Fibroblast of lung (primary cell): Measurements from ENCODE around the gene ZFPL1. TPM values are rescaled to one million over a fixed set of nuclear protein-coding genes. Genes with fewer than 3 reads are reported as not detected.
A peak's percentile ranks its signal among the peaks of the same experiment; 100 is the strongest.

Source experiments
- DNase-seq, 2 donors: peaks; one replicate each; pipeline versions ENCODE4 v3.0.0 to v3.0.0-alpha.2; 2010; ENCODE audit warnings: low read depth in 2 of 2
- H2AFZ ChIP-seq: 2 replicates; pipeline ENCODE4 v1.5.1; 2012; ENCODE audit warnings: low read length, control low read depth, inconsistent platforms
- H3K27ac ChIP-seq: 2 replicates; pipeline ENCODE4 v1.5.1; 2011; ENCODE audit warnings: low read length, control low read depth; ENCODE audit not compliant: insufficient read depth
- H3K27me3 ChIP-seq: 2 replicates; pipeline ENCODE4 v1.5.1; 2011; ENCODE audit warnings: mild to moderate bottlenecking, low read length; ENCODE audit not compliant: control insufficient read depth, insufficient read depth
- H3K36me3 ChIP-seq: 2 replicates; pipeline ENCODE4 v1.5.1; 2011; ENCODE audit warnings: low read length; ENCODE audit not compliant: control insufficient read depth, insufficient read depth
- H3K4me1 ChIP-seq: 2 replicates; pipeline ENCODE4 v1.5.1; 2011; ENCODE audit warnings: low read length; ENCODE audit not compliant: control insufficient read depth, insufficient read depth; ENCODE audit errors: extremely low read depth
- H3K4me2 ChIP-seq: 2 replicates; pipeline ENCODE4 v1.5.1; 2011; ENCODE audit warnings: low read length, control low read depth; ENCODE audit not compliant: insufficient read depth; ENCODE audit errors: extremely low read depth
- H3K4me3 ChIP-seq, 4 experiments: fragments of 200-600 bp in 1 of 4; sonication (generic) in 1 of 4; replicated peaks in 1 of 4; 2 replicates each; pipeline ENCODE4 v1.5.1; 2011 to 2016; ENCODE audit warnings: low read length in 4 of 4, low read depth in 3 of 4, mild to moderate bottlenecking in 3 of 4, control low read depth in 2 of 4, inconsistent platforms in 1 of 4, mixed read lengths in 1 of 4; ENCODE audit not compliant: insufficient read depth in 1 of 4; ENCODE audit errors: control extremely low read depth in 1 of 4
- H3K79me2 ChIP-seq: 2 replicates; pipeline ENCODE4 v1.5.1; 2012; ENCODE audit warnings: mild to moderate bottlenecking, low read length, inconsistent platforms; ENCODE audit not compliant: control insufficient read depth, insufficient read depth
- H3K9ac ChIP-seq: 2 replicates; pipeline ENCODE4 v1.5.1; 2011; ENCODE audit warnings: mild to moderate bottlenecking, low read length, control low read depth; ENCODE audit not compliant: insufficient read depth
- H3K9me3 ChIP-seq: 2 replicates; pipeline ENCODE4 v1.5.1; 2012; ENCODE audit warnings: low read depth, low read length; ENCODE audit not compliant: control insufficient read depth, insufficient read depth
- H4K20me1 ChIP-seq: 2 replicates; pipeline ENCODE4 v1.5.1; 2011; ENCODE audit warnings: low read length; ENCODE audit not compliant: control insufficient read depth, insufficient read depth; ENCODE audit errors: extremely low read depth
- EZH2 ChIP-seq: IDR thresholded peaks from 2 replicates; pipeline ENCODE4 v1.5.1; 2012; ENCODE audit warnings: low read length, control low read depth, mild to moderate bottlenecking; ENCODE audit errors: missing control alignments
- polyA plus RNA-seq, 2 donors: library from polyadenylated mRNA; depleted of rRNA in 1 of 2; stranded (reverse) in 1 of 2; unstranded in 1 of 2; fragments of >200 nt; gene quantifications; 2 replicates each; pipeline ENCODE4 v1.2.1, GENCODE V29; 2011 to 2012; ENCODE audit warnings: missing spikeins in 1 of 2
- total RNA-seq: library from RNA; depleted of rRNA; stranded (reverse); fragments of >200 nt; gene quantifications from 2 replicates; pipeline ENCODE4 v1.2.1, GENCODE V29; 2014
- TF ChIP-seq, protein P1 (sequence below), 2 donors: IDR thresholded peaks in 1 of 2; conservative IDR thresholded peaks in 1 of 2; 1 replicate in 1 of 2; 2 replicates in 1 of 2; pipeline ENCODE4 v1.5.1; 2011 to 2012; ENCODE audit warnings: low read length in 2 of 2, control low read depth in 1 of 2, inconsistent platforms in 1 of 2, low read depth in 1 of 2, mild to moderate bottlenecking in 1 of 2

ZFPL1 gene
- total and polyA plus RNA-seq, 2 donors (not counting 1 experiment from before 2014, with no cell fraction given) = 30.8 to 36.0 TPM

DNA sequence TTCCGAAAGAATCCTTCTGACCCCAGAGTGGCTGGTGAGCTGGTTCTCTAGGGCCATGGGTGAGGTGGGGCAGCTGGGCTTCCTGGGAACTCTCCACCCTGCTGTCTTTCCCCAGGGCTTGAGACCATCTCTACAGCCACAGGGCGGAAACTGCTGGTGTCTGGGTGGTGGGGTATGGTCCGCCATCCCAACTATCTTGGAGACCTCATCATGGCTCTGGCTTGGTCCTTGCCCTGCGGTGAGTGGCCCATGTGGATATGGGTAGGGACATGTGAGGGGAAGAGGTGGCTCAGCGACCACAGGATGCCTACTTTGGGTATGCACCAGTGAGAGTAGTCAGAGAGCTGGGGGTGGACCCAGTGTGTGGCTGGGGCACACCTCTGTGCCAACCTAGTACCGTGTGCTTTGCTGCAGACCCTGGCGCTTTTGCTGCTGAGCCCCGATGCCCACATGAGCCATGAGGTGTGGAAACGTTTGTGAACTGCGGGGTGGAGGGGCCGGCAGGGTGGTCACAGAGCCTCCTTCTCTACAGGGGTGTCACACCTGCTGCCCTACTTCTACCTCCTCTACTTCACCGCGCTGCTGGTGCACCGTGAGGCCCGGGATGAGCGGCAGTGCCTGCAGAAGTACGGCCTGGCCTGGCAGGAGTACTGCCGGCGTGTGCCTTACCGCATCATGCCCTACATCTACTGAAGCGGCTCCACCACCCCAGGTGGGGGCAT lies 31.5 kb downstream of the ZFPL1 start:
- Histone ChIP-seq H3K9ac (no peak overlapping the region), H3K27ac (no peak overlapping the region), H3K79me2 (peaks cover 19% of the 10 kb centered on the region), H4K20me1 (no peaks in the 10 kb centered on the region), H3K36me3 (peaks cover 12% of the 10 kb centered on the region), H3K4me3 (no peak overlapping the region), H3K27me3 (no peaks in the 10 kb centered on the region), H3K4me1 (peaks cover 19% of the 10 kb centered on the region), H3K4me2 (no peak overlapping the region), H2AFZ (no peak overlapping the region), H3K9me3 (no peaks in the 10 kb centered on the region)
- TF ChIP-seq, protein P1, sequence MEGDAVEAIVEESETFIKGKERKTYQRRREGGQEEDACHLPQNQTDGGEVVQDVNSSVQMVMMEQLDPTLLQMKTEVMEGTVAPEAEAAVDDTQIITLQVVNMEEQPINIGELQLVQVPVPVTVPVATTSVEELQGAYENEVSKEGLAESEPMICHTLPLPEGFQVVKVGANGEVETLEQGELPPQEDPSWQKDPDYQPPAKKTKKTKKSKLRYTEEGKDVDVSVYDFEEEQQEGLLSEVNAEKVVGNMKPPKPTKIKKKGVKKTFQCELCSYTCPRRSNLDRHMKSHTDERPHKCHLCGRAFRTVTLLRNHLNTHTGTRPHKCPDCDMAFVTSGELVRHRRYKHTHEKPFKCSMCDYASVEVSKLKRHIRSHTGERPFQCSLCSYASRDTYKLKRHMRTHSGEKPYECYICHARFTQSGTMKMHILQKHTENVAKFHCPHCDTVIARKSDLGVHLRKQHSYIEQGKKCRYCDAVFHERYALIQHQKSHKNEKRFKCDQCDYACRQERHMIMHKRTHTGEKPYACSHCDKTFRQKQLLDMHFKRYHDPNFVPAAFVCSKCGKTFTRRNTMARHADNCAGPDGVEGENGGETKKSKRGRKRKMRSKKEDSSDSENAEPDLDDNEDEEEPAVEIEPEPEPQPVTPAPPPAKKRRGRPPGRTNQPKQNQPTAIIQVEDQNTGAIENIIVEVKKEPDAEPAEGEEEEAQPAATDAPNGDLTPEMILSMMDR (conservative IDR thresholded peaks at IDR 0.05 in 1 of 2, IDR thresholded peaks at IDR 0.05 in 1 of 2; ENCODE audit: low read depth in 1 of 2, low read length in 2 of 2) = no peak
- TF ChIP-seq EZH2 = no peak
- DNase-seq = no peak

GRCh38 chr11:65116370-65117205 lies 32.6 kb downstream of the ZFPL1 start:
- H3K36me3 ChIP-seq = peaks cover 15% of the 10 kb centered on the region
- DNase-seq = peak; percentile 27 to 82
- H3K4me1 ChIP-seq = peaks cover 22% of the 10 kb centered on the region
- H3K4me2 ChIP-seq = peak overlapping the region; percentile 64
- TF ChIP-seq, protein P1 (conservative IDR thresholded peaks at IDR 0.05 in 1 of 2, IDR thresholded peaks at IDR 0.05 in 1 of 2; ENCODE audit: low read depth in 1 of 2, low read length in 2 of 2) = no peak
- no peak for TF ChIP-seq EZH2
- no peaks in the 10 kb centered on the region for H4K20me1 ChIP-seq
- H3K27ac ChIP-seq = peak overlapping the region; percentile 85
- peak overlapping the region; percentile 88 for H3K9ac ChIP-seq
- H3K4me3 ChIP-seq = peak overlapping the region; percentile 74 to 94 (median 83)
- no peaks in the 10 kb centered on the region for H3K9me3 ChIP-seq
- H3K79me2 ChIP-seq = peaks cover 30% of the 10 kb centered on the region
- H3K27me3 ChIP-seq = no peaks in the 10 kb centered on the region
- no peak overlapping the region for H2AFZ ChIP-seq
